Endothelial cell of umbilical vein (primary cell): ENCODE measurements around the gene TMOD4.

Source experiments
- EZH2 ChIP-seq: IDR thresholded peaks from 2 replicates; pipeline ENCODE4 v1.6.1; 2012; ENCODE audit warnings: borderline replicate concordance, low read depth, mild to moderate bottlenecking, moderate library complexity, low read length, inconsistent platforms; ENCODE audit not compliant: severe bottlenecking
- FOS ChIP-seq: IDR thresholded peaks from 2 replicates; pipeline ENCODE4 v1.6.1; 2011; ENCODE audit warnings: mild to moderate bottlenecking, low read length, moderate library complexity, borderline replicate concordance; ENCODE audit not compliant: insufficient read depth
- JUN ChIP-seq: IDR thresholded peaks from 2 replicates; pipeline ENCODE4 v1.6.1; 2011; ENCODE audit warnings: borderline replicate concordance, low read depth; ENCODE audit not compliant: insufficient read length, insufficient read depth
- MYC ChIP-seq: IDR thresholded peaks from one replicate; pipeline ENCODE4 v1.6.1; 2011; ENCODE audit warnings: mild to moderate bottlenecking, low read depth, low read length
- POLR2AphosphoS5 ChIP-seq: IDR thresholded peaks from 2 replicates; pipeline ENCODE4 v1.6.1; 2012; ENCODE audit warnings: low read depth, mild to moderate bottlenecking, control low read depth, low read length, moderate library complexity; ENCODE audit not compliant: insufficient read depth
- TF ChIP-seq, protein P1 (sequence below), 2 donors: IDR thresholded peaks; 1 replicate in 1 of 2; 2 replicates in 1 of 2; pipeline ENCODE4 v1.5.1; 2011; ENCODE audit warnings: low read length in 2 of 2, mild to moderate bottlenecking in 2 of 2, moderate library complexity in 2 of 2, control low read depth in 1 of 2, inconsistent platforms in 1 of 2, low read depth in 1 of 2; ENCODE audit not compliant: insufficient read depth in 1 of 2; ENCODE audit errors: extremely low read depth in 1 of 2
- TF ChIP-seq, protein P2 (sequence below): IDR thresholded peaks from 2 replicates; pipeline ENCODE4 v1.6.1; 2011; ENCODE audit not compliant: insufficient read depth, insufficient read length

GRCh38 chr1:151197863-151198253 lies 22.1 kb upstream of the TMOD4 start:
- TF ChIP-seq, protein P1, sequence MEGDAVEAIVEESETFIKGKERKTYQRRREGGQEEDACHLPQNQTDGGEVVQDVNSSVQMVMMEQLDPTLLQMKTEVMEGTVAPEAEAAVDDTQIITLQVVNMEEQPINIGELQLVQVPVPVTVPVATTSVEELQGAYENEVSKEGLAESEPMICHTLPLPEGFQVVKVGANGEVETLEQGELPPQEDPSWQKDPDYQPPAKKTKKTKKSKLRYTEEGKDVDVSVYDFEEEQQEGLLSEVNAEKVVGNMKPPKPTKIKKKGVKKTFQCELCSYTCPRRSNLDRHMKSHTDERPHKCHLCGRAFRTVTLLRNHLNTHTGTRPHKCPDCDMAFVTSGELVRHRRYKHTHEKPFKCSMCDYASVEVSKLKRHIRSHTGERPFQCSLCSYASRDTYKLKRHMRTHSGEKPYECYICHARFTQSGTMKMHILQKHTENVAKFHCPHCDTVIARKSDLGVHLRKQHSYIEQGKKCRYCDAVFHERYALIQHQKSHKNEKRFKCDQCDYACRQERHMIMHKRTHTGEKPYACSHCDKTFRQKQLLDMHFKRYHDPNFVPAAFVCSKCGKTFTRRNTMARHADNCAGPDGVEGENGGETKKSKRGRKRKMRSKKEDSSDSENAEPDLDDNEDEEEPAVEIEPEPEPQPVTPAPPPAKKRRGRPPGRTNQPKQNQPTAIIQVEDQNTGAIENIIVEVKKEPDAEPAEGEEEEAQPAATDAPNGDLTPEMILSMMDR (IDR thresholded peaks at IDR 0.05; ENCODE audit: extremely low read depth in 1 of 2, insufficient read depth in 1 of 2, low read depth in 1 of 2, low read length in 2 of 2), result no peak
- no peak for TF ChIP-seq POLR2AphosphoS5
- TF ChIP-seq EZH2, result no peak
- TF ChIP-seq FOS, result no peak
- no peak for TF ChIP-seq MYC
- TF ChIP-seq, protein P2, sequence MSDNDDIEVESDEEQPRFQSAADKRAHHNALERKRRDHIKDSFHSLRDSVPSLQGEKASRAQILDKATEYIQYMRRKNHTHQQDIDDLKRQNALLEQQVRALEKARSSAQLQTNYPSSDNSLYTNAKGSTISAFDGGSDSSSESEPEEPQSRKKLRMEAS, result no peak
- TF ChIP-seq JUN, result peak; percentile 1
